Fibroblast of skin of left quadriceps (primary cell): ENCODE measurements around the gene OASL.
"Not testable (repeated sequence)": the region's sequence is repeated elsewhere in the genome, so short reads cannot be mapped to it uniquely, and the experiment has no call there.

Experiments
- DNase-seq, 2 experiments: peaks; one replicate each; pipeline ENCODE4 v3.0.0-alpha.2; 2013; ENCODE audit warnings: low read depth in 2 of 2

OASL gene

DNA sequence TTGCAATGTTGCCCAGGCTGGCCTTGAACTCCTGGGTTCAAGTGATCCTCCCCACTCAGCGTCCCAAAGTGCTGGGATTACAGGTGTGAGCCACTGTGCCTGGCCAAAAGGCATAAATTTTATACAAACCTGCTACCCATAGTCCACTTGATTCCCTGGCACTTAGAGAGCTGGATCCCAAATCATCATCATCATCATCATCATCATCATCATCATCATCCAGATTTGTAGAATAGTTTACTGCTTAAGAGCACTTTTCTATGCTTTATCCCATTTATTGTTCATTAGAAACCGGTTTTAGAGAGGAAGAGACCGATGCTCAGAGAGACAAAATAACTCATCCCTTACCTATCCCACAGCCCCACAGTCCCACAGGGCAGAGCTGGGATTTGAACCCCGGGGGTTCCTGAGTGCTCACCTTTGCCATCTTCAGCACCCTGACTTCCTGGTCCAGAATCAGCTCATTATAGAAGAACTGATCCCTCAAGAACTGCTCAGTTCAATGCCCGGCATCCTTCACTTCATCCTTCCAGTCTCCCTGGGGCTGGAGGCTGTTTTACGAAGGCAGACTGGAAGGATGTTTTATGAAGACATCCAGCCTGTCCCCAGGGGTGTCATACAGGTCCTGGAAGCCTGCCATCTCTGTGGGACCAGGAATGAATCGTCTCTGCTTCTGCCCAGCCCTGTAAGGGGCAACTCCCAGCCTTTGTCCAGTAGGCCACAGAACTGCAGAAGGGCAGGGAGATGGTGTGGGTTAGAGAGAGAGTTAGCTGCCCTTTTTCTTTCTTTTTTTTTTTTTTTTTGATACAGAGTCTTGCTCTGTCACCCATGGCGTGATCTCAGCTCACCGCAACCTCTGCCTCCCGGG is 20.2 kb upstream of the OASL start:
- DNase-seq, result no peak

DNA sequence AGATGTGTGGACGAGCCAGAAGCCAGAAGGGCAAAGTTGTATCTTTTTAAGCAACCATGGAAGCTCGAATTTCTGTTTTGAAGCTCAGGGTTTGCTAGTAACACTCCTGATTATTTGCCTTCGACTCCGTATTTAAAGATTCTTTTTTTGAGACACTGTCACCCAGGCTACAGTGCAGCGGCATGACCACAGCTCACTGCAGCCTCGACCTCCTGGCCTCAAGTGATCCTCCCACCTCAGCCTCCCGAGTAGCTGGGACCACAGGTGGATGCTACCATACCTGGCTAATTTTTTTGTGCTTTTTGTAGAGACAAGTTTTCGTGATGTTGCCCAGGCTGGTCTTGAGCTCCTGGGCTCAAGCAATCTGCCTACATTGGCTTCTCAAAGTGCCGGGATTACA is 18.7 kb upstream of the OASL start:
- DNase-seq, result no peak

DNA sequence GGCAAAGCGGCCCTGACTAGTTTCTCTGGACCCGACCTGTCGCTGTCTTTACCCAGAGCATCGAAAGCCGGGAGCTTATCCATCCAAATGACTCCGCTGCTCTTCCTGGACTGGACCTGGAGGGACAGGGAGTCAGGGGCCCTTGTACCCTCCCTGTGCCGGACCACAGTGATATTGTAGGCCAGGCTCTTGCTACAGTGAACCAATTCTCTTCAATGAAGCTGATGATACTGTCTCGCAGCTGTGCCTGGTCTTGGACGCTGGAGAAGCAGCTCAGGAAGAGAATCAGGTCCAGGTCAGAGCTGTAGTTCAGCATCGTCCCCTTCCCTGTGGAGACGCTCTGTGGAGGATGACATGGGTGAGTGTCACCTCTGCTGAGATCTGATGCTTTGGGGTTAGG is 14.7 kb upstream of the OASL start:
- no peak for DNase-seq

DNA sequence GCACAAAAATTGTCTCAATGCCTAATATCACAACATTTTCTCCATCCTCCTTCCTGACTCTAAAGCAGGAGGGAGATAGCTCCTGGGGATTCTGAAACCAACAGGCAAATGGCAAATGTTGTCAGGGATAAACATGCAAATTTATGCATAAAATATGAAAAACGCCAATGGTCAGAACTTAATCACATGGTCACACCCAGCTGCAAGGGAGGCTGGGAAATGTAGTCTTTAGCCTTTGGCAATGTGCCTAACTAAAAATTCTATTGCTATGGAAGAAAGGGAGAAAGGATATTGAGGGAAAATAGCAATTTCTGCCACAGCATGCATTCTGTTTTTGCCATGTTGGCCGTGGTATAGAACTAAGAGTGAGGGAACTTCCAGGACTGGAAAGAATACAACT is 11.7 kb upstream of the OASL start:
- no peak for DNase-seq

GRCh38 chr12:121048442-121048841 is 9.4 kb upstream of the OASL start:
- DNase-seq, result no peak

- DNase-seq, result not testable (repeated sequence)
Measured at GRCh38 chr12:121047400-121047799, 8.4 kb upstream of the OASL start.

- no peak for DNase-seq
Measured at GRCh38 chr12:121043067-121043466, 4.0 kb upstream of the OASL start.

- peak; percentile 50 to 51 for DNase-seq
Measured at GRCh38 chr12:121036810-121037326, 2.2 kb downstream of the OASL start.

DNA sequence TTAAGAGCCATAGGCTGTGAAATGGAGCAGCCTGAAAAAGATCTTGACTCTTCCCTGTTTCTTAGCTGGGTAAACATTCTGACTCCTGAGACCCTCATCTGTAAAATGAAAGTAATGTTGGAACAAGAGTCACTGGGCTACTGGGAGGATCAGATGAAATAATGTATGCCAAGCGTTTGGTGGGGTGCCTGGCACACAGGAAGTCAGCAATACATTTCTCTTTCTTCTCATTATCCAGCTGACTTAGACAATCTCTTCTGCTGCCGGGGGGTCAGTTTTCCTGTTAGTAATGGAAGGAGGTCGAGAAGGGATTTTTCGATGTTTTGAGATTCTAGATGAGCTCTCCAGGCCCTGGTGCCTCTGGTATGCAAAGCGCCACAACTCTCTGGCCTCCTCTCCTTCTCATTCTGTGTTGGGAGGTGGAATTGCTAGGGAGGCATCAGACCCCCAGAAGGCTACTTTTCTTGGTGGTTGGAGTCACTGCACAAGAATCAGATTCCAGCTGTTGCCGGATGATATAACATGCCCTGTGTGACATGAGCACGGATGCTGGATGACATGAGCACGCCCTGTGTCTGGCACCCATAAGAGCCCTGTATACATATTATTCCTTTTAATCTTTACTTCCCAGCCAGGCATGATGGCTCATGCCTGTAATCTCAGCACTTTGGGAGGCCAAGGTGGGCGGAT is 4.3 kb downstream of the OASL start:
- no peak for DNase-seq

DNA sequence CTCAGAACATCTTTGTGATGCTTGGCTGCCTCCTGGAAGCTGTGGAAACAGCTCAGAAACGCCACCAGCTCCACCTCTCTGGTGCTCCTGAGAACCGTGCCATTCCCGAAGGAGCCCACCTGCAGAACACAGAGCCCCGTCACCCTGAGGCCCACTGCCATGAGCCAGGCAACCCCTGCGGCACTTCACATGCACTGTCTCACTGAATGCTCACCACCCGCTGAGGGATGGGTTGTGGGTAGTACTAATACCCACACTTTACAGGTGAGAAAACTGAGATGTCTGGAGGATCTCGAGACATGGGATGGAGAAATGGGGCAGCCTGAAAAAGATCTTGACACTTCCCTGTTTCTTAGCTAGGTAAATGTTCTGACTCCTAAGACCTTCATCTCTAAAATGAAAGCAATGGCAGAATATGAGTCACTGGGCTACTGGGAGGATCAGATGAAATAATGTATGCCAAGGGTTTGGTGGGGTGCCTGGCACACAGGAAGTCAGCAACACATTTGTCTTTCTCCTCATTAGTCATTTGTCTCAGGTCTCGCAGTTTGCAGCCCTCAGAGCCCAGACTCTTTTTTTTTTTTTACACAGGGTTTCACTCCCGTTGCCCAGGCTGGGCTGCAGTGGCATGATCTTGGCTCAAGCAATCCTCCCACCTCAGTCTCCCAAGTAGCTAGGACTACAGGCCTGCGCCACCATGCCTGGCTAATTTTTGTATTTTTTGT is 5.3 kb downstream of the OASL start:
- DNase-seq, result no peak

DNA sequence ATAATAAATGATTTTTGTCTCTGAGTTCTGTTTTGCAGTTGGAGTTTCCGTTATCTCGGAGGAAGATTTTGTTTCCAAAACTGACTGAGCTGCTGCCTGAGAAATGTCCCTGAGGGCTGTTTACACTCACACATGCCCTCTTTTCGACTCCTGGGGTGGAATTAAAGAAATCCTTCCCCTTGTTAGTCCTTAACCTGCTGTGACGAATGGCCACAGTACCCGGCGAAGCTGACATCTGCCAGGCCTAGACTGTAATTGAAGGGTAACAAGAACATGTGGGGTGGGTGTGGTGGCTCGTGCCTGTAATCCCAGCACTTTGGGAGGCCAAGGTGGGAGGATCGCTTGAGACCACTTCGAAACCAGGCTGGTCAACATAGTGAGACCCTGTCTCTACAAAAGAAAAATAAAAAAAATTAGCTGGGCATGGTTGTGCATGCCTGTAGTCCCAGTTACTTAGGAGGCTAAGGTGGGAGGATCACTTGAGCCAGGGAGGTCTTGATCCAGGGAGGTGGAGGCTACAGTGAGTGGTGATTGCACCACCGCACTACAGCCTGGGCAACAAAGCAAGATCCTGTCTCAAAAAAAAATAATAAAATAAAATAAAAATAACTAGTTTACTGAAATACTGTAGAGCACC is 8.4 kb downstream of the OASL start:
- DNase-seq, result no peak

DNA sequence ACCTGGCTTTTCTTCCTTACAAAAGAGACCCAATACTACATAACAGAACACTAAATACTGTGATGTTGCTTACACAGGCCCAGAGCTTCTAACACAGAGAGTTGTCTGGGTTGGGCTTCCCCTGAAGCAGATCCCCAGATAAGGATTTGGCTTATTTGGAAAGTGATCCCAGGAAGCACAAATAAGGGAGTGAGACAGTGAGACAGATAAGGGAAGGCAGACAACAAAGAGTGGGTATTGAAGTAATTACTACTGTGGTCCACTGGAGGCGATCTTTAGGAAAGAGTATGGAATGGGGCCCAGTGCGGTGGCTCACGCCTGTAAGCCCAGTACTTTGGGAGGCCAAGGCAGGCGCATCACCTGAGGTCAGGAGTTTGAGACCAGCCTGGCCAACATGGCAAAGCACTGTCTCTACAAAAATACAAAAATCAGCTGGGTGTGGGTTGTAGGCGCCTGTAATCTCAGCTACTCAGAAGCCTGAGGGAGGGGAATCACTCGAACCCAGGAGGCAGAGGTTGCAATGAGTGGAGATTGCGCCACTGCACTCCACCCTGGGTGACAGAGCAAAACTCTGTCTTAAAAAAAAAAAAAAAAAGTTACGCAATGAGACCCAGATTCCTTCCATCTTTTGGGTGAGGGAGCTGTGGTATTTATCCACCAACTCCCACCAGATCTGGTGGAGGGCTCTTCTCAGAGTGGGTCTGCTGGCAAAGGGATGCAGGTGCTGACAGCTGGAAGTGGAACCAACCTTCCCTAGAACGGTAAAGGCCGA is 12.6 kb downstream of the OASL start:
- no peak for DNase-seq

GRCh38 chr12:121025442-121026226 is 13.4 kb downstream of the OASL start:
- no peak for DNase-seq

DNA sequence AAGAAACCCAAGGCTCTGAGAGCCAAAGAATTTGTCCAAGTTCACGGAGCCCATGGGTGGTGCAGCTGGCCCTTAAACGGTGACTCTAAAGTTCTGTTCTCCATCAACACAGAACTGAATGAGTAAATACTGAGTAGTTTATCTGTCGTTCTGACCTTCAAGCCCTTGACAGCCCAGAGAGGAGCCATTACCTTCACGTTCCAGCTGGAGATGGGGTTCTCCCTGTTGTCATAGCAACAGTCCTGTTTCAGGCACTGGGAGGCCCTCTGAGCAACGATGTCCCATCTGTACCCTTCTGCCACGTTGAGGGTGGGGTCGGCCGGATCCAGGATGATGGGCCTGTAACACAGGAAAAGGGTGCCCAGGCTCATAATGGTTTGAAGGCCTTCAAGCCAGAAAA is 15.2 kb downstream of the OASL start:
- DNase-seq, result no peak

- DNase-seq, result no peak
Measured at GRCh38 chr12:121022713-121023112, 16.3 kb downstream of the OASL start.

DNA sequence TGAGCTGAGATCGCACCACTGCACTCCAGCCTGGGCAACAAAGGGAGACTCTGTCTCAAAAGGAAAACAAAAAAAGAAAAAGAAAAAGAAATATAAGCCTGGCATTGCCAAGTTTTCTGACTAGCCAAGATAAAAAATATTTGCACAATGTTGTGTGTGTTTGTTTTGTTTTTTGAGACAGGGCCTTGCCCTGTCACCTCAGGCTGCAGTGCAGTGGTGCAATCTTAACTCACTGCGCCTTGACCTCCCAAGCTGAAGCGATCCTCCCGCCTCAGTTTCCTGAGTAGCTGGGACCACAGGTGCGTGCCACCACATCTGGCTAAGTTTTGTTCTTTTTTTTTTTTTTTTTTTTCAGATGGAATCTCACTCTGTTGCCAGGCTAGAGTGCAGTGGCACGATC is 17.3 kb downstream of the OASL start:
- no peak for DNase-seq

DNA sequence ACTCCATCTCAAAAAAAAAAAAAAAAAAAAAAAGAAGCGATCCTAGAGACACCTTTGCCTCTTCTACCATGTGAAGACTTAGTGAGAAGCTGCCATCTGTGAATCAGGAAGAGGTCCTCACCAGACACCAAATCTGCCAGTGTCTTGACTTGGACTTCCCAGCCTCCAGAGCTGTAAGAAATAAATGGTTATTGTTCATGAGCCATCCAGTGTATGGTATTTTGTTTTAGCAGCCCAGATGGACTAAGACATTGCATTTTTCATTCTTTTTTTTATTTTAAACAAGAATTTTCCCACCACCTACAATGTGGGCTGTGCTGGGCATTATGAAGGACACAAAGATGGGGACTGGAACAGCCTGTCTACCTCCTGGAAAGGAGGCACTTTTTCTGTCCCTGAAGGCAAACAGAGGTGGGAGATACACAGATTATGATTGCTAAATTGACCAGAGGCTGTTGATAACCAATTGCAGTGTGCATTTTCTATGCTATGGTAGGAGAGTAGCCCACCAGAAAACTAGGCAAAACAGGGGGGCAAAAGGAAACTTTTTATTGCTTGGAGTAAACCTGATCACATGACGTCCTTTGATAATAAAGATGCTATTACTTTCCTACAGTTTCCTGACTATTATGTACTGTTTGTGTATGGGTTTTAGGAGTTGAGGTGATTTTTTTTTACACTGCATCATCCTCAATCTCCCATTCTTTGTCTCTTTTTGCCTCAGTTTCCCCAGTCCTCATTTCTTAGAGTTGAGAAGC is 20.0 kb downstream of the OASL start:
- DNase-seq, result no peak

DNA sequence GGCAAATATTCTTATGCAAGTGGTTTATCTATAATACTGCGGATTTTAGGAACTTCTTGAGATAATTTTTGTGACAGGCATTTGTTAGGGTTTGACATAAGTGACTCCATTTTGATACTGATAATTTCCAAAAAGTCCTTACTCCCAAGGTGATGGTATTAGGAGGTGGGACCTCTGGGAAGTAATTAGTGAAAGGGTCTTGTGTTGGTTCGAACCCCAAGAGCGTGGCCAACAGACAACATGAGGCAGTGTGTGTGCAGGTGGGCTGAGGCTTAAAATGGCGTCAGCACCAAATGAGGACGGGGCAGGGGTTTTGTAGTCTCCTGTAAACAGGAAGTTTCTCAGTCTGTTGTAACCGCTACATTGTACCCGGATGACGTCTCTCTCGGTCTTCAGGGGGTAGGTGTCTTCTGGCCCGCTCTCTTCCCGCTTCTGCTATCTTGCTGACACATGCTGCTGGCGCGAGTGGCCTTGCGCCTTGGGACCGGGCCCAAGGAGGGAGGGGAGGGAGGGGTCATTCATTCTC is 21.0 kb downstream of the OASL start:
- no peak for DNase-seq
